Heart left ventricle (tissue), 13 donors: ENCODE data around the gene DDA1.

Experiments used
- POLR2A ChIP-seq, 2 donors: fragments of 450-650 bp; IDR thresholded peaks; one replicate each; pipeline ENCODE4 v1.6.1; 2017; ENCODE audit warnings: antibody characterized with exemption in 2 of 2, mild to moderate bottlenecking in 2 of 2, moderate library complexity in 2 of 2
- TF ChIP-seq, protein P1 (sequence below), 12 donors: fragments of 200-600 bp; sonication (generic) in 4 of 12; IDR thresholded peaks; one replicate each; pipeline versions ENCODE4 v1.5.0 to v1.8.0; 2018 to 2022; ENCODE audit warnings: antibody characterized with exemption in 12 of 12, mild to moderate bottlenecking in 5 of 12
- donor health status: ischemic (EF 13 %, LVEDD 7.1; RV severe dilation, severe dysfunction).
- donor health status: DM: no; HTN: yes; CAD: no.
- donor health status: DM: no; HTN: no; CAD: no.
- donor health status: ischemic (EF 25% LVEDD 6.9; RV normal size, moderate dysfunction).
- donor health status: ischemic (EF 25% LVEDD 5.7; RV mildly dilated, moderate dysfunction).
- donor health status: ischemic (EF 35%, LVEDD 5.7; RV mildly dilated, moderate dysfunction).
- donor health status: nonischemic (EF 11% LVEDD 7.7; RV severe dilation, severe dysfunction).
- donor health status: DM: yes; HTN: yes; CAD: no.
- donor health status: PGD.
- donor health status: ischemic (EF 29% LVEDD 5.4; RV normal size, mild dysfunction).
- donor health status: nonischemic (EF 23%, LVEDD 6.1; RV moderate dilation, normal function).

DNA sequence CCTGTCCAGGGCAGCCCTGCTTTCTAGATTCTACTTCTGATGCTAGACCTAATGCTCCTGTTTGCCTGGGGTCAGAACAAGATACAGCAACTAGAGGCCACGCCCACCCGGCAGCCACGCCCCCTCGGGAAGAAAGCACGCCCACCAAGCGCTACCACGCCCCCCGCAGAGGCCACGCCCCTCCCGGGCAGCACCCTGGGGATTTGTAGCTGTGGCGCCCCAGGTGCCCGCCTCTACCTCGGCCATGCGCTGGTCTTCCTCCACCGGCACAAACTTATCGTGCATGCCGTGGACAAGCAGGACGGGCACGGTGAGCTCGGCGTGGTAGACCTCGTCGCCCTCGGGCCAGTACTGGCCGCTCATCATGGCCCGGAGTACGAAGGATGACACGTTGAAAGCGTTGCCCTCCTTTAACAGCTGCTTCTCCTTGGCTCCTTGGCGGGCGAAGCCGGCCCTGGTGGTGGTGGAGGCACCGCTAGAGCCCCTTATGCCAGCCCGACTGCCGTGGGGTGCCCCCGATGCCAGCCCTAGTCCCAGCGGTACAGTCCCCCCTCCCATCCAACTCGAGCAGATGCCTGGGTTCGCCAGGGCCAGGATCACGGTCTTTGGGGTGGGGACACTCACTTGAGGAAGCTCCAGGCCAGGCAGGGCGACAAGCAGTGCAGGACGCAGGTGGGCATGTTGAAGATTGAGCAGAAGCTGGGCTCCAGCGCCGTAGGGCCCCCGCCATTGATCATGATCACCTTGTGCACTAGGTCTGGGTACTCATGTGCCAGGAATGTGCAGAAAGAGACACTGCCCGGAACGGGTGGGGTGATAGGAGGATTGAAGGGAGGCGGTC lies 15.1 kb upstream of the DDA1 start:
- TF ChIP-seq POLR2A (IDR thresholded peaks at IDR 0.05), result no peak
- TF ChIP-seq, protein P1, sequence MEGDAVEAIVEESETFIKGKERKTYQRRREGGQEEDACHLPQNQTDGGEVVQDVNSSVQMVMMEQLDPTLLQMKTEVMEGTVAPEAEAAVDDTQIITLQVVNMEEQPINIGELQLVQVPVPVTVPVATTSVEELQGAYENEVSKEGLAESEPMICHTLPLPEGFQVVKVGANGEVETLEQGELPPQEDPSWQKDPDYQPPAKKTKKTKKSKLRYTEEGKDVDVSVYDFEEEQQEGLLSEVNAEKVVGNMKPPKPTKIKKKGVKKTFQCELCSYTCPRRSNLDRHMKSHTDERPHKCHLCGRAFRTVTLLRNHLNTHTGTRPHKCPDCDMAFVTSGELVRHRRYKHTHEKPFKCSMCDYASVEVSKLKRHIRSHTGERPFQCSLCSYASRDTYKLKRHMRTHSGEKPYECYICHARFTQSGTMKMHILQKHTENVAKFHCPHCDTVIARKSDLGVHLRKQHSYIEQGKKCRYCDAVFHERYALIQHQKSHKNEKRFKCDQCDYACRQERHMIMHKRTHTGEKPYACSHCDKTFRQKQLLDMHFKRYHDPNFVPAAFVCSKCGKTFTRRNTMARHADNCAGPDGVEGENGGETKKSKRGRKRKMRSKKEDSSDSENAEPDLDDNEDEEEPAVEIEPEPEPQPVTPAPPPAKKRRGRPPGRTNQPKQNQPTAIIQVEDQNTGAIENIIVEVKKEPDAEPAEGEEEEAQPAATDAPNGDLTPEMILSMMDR (IDR thresholded peaks at IDR 0.05), result no peak
